IMR-90 (cell line): Measurements from ENCODE around the gene NAV2. TPM values are rescaled to one million over a fixed set of nuclear protein-coding genes. Genes with fewer than 3 reads are reported as not detected.
A peak's percentile ranks its signal among the peaks of the same experiment; 100 is the strongest.

Experiments used
- ATAC-seq: fragments of 200-7000 bp; cut with Tn5 transposase; 2 replicates; pipeline ENCODE4 v1.9.1; 2020; ENCODE audit warnings: low read depth, mild to moderate bottlenecking, moderate library complexity
- BruUV-seq: library from RNA; stranded (reverse); fragments of 400-500 nt; replicated peaks from 2 replicates; lab custom pipeline; 2021; lab: Mats Ljungman, UMichigan
- CTCF ChIA-PET: fragments of 300-600 bp; formaldehyde crosslinking; extraction: SDS; loops from one replicate; lab custom pipeline; 2021; ENCODE audit warnings: antibody characterized with exemption; lab: Yijun Ruan, JAX
- POLR2A ChIA-PET: fragments of 300-600 bp; sonication (Branson Sonifier 250); formaldehyde crosslinking; loops from one replicate; lab custom pipeline; 2022; ENCODE audit warnings: antibody characterized with exemption; ENCODE audit not compliant: unreplicated experiment; lab: Charles Lee
- DNase-seq: peaks from one replicate; pipeline ENCODE4 v3.0.0; 2013
- H2AFZ ChIP-seq: replicated peaks from 2 replicates; pipeline ENCODE3; 2013; ENCODE audit warnings: low read length, mild to moderate bottlenecking; ENCODE audit not compliant: poor library complexity
- H2AK5ac ChIP-seq: 2 replicates; pipeline ENCODE4 v1.6.1; 2013; ENCODE audit warnings: low read depth, low read length, inconsistent platforms
- H2AK9ac ChIP-seq: replicated peaks from 2 replicates; pipeline ENCODE3; 2013; ENCODE audit warnings: mild to moderate bottlenecking, low read depth, low read length, moderate library complexity; ENCODE audit not compliant: poor library complexity
- H2BK120ac ChIP-seq: 2 replicates; pipeline ENCODE4 v1.6.1; 2013; ENCODE audit warnings: low read depth, low read length, inconsistent platforms
- H2BK15ac ChIP-seq: 3 replicates; pipeline ENCODE4 v1.6.1; 2013; ENCODE audit warnings: low read depth, low read length, inconsistent platforms
- H2BK20ac ChIP-seq: 2 replicates; pipeline ENCODE4 v1.6.1; 2013; ENCODE audit warnings: low read depth, mild to moderate bottlenecking, inconsistent platforms, low read length, moderate library complexity
- H2BK5ac ChIP-seq: 2 replicates; pipeline ENCODE4 v1.6.1; 2013; ENCODE audit warnings: mild to moderate bottlenecking, low read depth, low read length, inconsistent platforms; ENCODE audit not compliant: poor library complexity, severe bottlenecking
- H3K14ac ChIP-seq: replicated peaks from 2 replicates; pipeline ENCODE4 v1.6.1; 2013; ENCODE audit warnings: low read depth, low read length, inconsistent platforms
- H3K18ac ChIP-seq: 2 replicates; pipeline ENCODE4 v1.6.1; 2013; ENCODE audit warnings: low read depth, low read length, control low read depth
- H3K23ac ChIP-seq: 2 replicates; pipeline ENCODE4 v1.6.1; 2013; ENCODE audit warnings: low read depth, low read length, inconsistent platforms
- H3K27ac ChIP-seq: 2 replicates; pipeline ENCODE4 v1.5.1; 2013; ENCODE audit warnings: mild to moderate bottlenecking, control low read depth, low read length; ENCODE audit not compliant: insufficient read depth
- H3K27me3 ChIP-seq: 2 replicates; pipeline ENCODE4 v1.6.1; 2013; ENCODE audit warnings: low read length; ENCODE audit not compliant: control insufficient read depth, insufficient read depth
- H3K36me3 ChIP-seq: 2 replicates; pipeline ENCODE4 v1.6.1; 2013; ENCODE audit warnings: low read length, mixed read lengths; ENCODE audit not compliant: control insufficient read depth, insufficient read depth
- H3K4ac ChIP-seq: 2 replicates; pipeline ENCODE4 v1.6.1; 2013; ENCODE audit warnings: low read depth, low read length, inconsistent platforms
- H3K4me1 ChIP-seq: 2 replicates; pipeline ENCODE4 v1.6.1; 2013; ENCODE audit warnings: low read length, mixed read lengths; ENCODE audit not compliant: control insufficient read depth, insufficient read depth
- H3K4me2 ChIP-seq: 2 replicates; pipeline ENCODE4 v1.6.1; 2013; ENCODE audit warnings: low read depth, mild to moderate bottlenecking, control low read depth, low read length, moderate library complexity
- H3K4me3 ChIP-seq: 2 replicates; pipeline ENCODE4 v1.5.1; 2013; ENCODE audit warnings: low read depth, mild to moderate bottlenecking, control low read depth, low read length, moderate library complexity; ENCODE audit not compliant: insufficient read depth
- H3K56ac ChIP-seq: 2 replicates; pipeline ENCODE4 v1.6.1; 2013; ENCODE audit warnings: low read length, inconsistent platforms; ENCODE audit not compliant: insufficient read depth; ENCODE audit errors: extremely low read depth
- H3K79me1 ChIP-seq, 2 experiments: 2 replicates each; pipeline ENCODE4 v1.6.1; 2013; ENCODE audit warnings: low read length in 2 of 2, inconsistent platforms in 1 of 2, low read depth in 1 of 2
- H3K9ac ChIP-seq: 2 replicates; pipeline ENCODE4 v1.6.1; 2013; ENCODE audit warnings: low read depth, low read length, control low read depth
- H3K9me1 ChIP-seq: 2 replicates; pipeline ENCODE4 v1.6.1; 2013; ENCODE audit warnings: low read length, inconsistent platforms; ENCODE audit not compliant: insufficient read depth
- H3K9me3 ChIP-seq: 2 replicates; pipeline ENCODE4 v1.6.1; 2013; ENCODE audit warnings: low read length; ENCODE audit not compliant: control insufficient read depth, insufficient read depth
- H4K20me1 ChIP-seq: 2 replicates; pipeline ENCODE4 v1.6.1; 2013; ENCODE audit warnings: low read length, inconsistent platforms; ENCODE audit not compliant: insufficient read depth
- H4K5ac ChIP-seq: 2 replicates; pipeline ENCODE4 v1.6.1; 2013; ENCODE audit warnings: mild to moderate bottlenecking, low read depth, low read length, control low read depth
- H4K8ac ChIP-seq, 2 experiments: 2 replicates each; pipeline ENCODE4 v1.6.1; 2013; ENCODE audit warnings: low read depth in 2 of 2, low read length in 2 of 2, control low read depth in 1 of 2, inconsistent platforms in 1 of 2
- H4K91ac ChIP-seq: 2 replicates; pipeline ENCODE4 v1.6.1; 2013; ENCODE audit warnings: low read depth, low read length, inconsistent platforms; ENCODE audit not compliant: insufficient read depth
- CHD1 ChIP-seq: IDR thresholded peaks from 2 replicates; pipeline ENCODE4 v1.6.1; 2012; ENCODE audit warnings: low read depth, low read length, improper control_type of control experiment
- CTCF ChIP-seq: conservative IDR thresholded peaks from 2 replicates; pipeline ENCODE4 v1.5.1; 2012; ENCODE audit warnings: mild to moderate bottlenecking, low read depth, low read length, improper control_type of control experiment
- ELK1 ChIP-seq: fragments of 150-350 bp; IDR thresholded peaks from 2 replicates; pipeline ENCODE4 v1.6.1; 2016; ENCODE audit warnings: low read depth, mild to moderate bottlenecking, low read length, moderate library complexity, borderline replicate concordance
- MXI1 ChIP-seq: IDR thresholded peaks from 2 replicates; pipeline ENCODE4 v1.6.1; 2012; ENCODE audit warnings: low read depth, mild to moderate bottlenecking, low read length, moderate library complexity, borderline replicate concordance
- POLR2A ChIP-seq: IDR thresholded peaks from 2 replicates; pipeline ENCODE4 v1.6.1; 2012; ENCODE audit warnings: mild to moderate bottlenecking, low read depth, low read length
- SMC3 ChIP-seq: fragments of 150-350 bp; IDR thresholded peaks from 2 replicates; pipeline ENCODE4 v1.6.1; 2016; ENCODE audit warnings: low read depth, mild to moderate bottlenecking, antibody characterized with exemption, low read length, moderate library complexity
- WGBS, 2 experiments: methylation state at CpG; one replicate each; pipeline versions ENCODE4 v1.1.5 to v1.1.7; 2013; ENCODE audit warnings: missing lambda C conversion rate in 2 of 2; ENCODE audit not compliant: insufficient read length in 1 of 2; ENCODE audit errors: extremely low coverage in 2 of 2; 5-methylcytosine and 5-hydroxymethylcytosine counted together
- dilution Hi-C: fragments of 300-500 bp; cut with HindIII; formaldehyde crosslinking; loops from one replicate; pipeline ENCODE4 v1.14.3; 2018; ENCODE audit warnings: low sequenced_read_pairs; ENCODE audit not compliant: unreplicated experiment
- in situ Hi-C: fragments of 300-500 bp; cut with MboI; formaldehyde crosslinking; loops from 3 replicates; pipeline ENCODE4 v1.14.3; 2019; ENCODE audit warnings: low sequenced_read_pairs, inconsistent platforms, mixed read lengths
- intact Hi-C: fragments of 100-400 bp; cut with micrococcal nuclease; formaldehyde crosslinking; loops from 2 replicates; pipeline ENCODE4 v1.10.0; 2022
- polyA plus RNA-seq, 3 experiments: library from polyadenylated mRNA; depleted of rRNA; stranded (reverse); fragments of >200 nt; gene quantifications; 2 replicates each; pipeline ENCODE4 v1.2.3, GENCODE V29; 2012; ENCODE audit warnings: low replicate concordance in 1 of 3
- total RNA-seq: library from RNA; depleted of rRNA; stranded (reverse); fragments of >200 nt; gene quantifications from 2 replicates; pipeline ENCODE4 v1.2.3, GENCODE V29; 2012

Gene NAV2
- total and polyA plus RNA-seq, 2 of the 4 experiments (the other 2 are of a cell fraction), result 4.5 to 12.6 TPM

GRCh38 chr11:19980388-19980787 lies 267.8 kb downstream of the NAV2 start:
- H4K8ac ChIP-seq, result peak overlapping the region in 1 of 2 experiments; percentile 63; a peak in 2 of 4 replicates
- dilution Hi-C loops, result no loop called here

More at GRCh38 chr11:19980388-19980787, 267.8 kb downstream of the NAV2 start:
- POLR2A ChIA-PET, result no interaction called here
- DNase-seq (peak; percentile 54), ATAC-seq (no peak)
- Histone ChIP-seq H3K4me2 (peak overlapping the region; percentile 2; the same call in 1 of the 2 replicates), H3K36me3 (0 out of 2 replicates have a peak, but pooled peaks cover 5% of the 10 kb centered on the region), H3K9me3 (no peaks in the 10 kb centered on the region), H2BK120ac (peak overlapping the region; percentile 90), H3K9me1 (peaks cover 22% of the 10 kb centered on the region), H3K27me3 (no peaks in the 10 kb centered on the region), H2BK20ac (peak overlapping the region; percentile 87), H3K9ac (no peak overlapping the region), H3K18ac (peak overlapping the region; percentile 58), H4K5ac (peak overlapping the region; percentile 55), H3K23ac (peak overlapping the region; percentile 21), H4K91ac (peak overlapping the region; percentile 88), H2AFZ (no peak overlapping the region), H3K79me1 (peaks cover 25 to 37% of the 10 kb centered on the region in 2 experiments), H3K56ac (no peak overlapping the region), H2AK9ac (no peak overlapping the region), H2AK5ac (peak overlapping the region; percentile 60; the same call in 1 of the 2 replicates), H2BK5ac (peak overlapping the region; percentile 19), H3K14ac (peak overlapping the region; percentile 79), H3K27ac (peak overlapping the region; percentile 22; the same call in 1 of the 2 replicates), H3K4ac (peak overlapping the region; percentile 81), H4K20me1 (no peaks in the 10 kb centered on the region), H2BK15ac (peak overlapping the region; percentile 75; the same call in 1 of the 3 replicates), H3K4me3 (no peak overlapping the region), H3K4me1 (peaks cover 30% of the 10 kb centered on the region)
- CTCF ChIA-PET, result interaction anchor here (1.4 kb wide), 1 partner anchor 55 kb away, joined by 4 read pairs; no protein-coding TSS in a partner anchor
- TF ChIP-seq POLR2A (no peak), SMC3 (no peak), CTCF (no peak), MXI1 (no peak), ELK1 (no peak), CHD1 (no peak)
- in situ Hi-C loops (no loop called here), intact Hi-C loops (no loop called here)
- WGBS, 2 experiments, result no CpG with 5 or more reads among the region's 1 CpG
- BruUV-seq, result no TSS peak
